Caco-2 (cell line): Measurements from ENCODE around the gene CXCR4. TPM values are rescaled to one million over a fixed set of nuclear protein-coding genes. Genes with fewer than 3 reads are reported as not detected.

Experiments used
- BruUV-seq: library from RNA; stranded (reverse); fragments of 400-500 nt; replicated peaks from 2 replicates; lab custom pipeline; 2021; lab: Mats Ljungman, UMichigan
- CTCF ChIA-PET: fragments of 300-600 bp; sonication (Branson Sonifier 250); formaldehyde crosslinking; loops from one replicate; lab custom pipeline; 2022; ENCODE audit warnings: antibody characterized with exemption; lab: Charles Lee
- POLR2A ChIA-PET: fragments of 300-600 bp; sonication (Branson Sonifier 250); formaldehyde crosslinking; loops from one replicate; lab custom pipeline; 2022; ENCODE audit warnings: antibody characterized with exemption; lab: Charles Lee
- DNase-seq, 2 experiments: peaks; one replicate each; pipeline versions ENCODE4 v3.0.0 to v3.0.0-alpha.2; 2020 to 2022
- H3K27me3 ChIP-seq: replicated peaks from 2 replicates; pipeline ENCODE4 v1.6.0; 2011; ENCODE audit warnings: low read length; ENCODE audit not compliant: control insufficient read depth, insufficient read depth
- H3K36me3 ChIP-seq: 2 replicates; pipeline ENCODE4 v1.5.1; 2011; ENCODE audit warnings: low read length; ENCODE audit not compliant: control insufficient read depth, insufficient read depth
- H3K4me1 ChIP-seq: fragments of 250-450 bp; sonication (Bioruptor Pico); 2 replicates; pipeline ENCODE4 v1.5.1; 2020; ENCODE audit warnings: mild to moderate bottlenecking
- H3K4me3 ChIP-seq: 2 replicates; pipeline ENCODE4 v1.5.1; 2011; ENCODE audit warnings: low read depth, mild to moderate bottlenecking, control low read depth, low read length
- H3K9me3 ChIP-seq: fragments of 250-450 bp; sonication (Bioruptor Pico); 2 replicates; pipeline ENCODE4 v1.5.1; 2020; ENCODE audit warnings: mild to moderate bottlenecking, moderate library complexity
- H3K27ac Mint-ChIP-seq: one replicate; pipeline ENCODE4 v1.8.0; 2022; ENCODE audit warnings: mixed read lengths; ENCODE audit not compliant: unreplicated experiment
- H3K27me3 Mint-ChIP-seq: one replicate; pipeline ENCODE4 v1.8.0; 2022; ENCODE audit warnings: mixed read lengths; ENCODE audit not compliant: insufficient read depth, unreplicated experiment
- H3K36me3 Mint-ChIP-seq: one replicate; pipeline ENCODE4 v1.8.0; 2022; ENCODE audit warnings: mild to moderate bottlenecking, mixed read lengths; ENCODE audit not compliant: insufficient read depth, unreplicated experiment
- H3K4me1 Mint-ChIP-seq: one replicate; pipeline ENCODE4 v1.8.0; 2022; ENCODE audit warnings: low read depth, mixed read lengths; ENCODE audit not compliant: unreplicated experiment
- H3K4me3 Mint-ChIP-seq: one replicate; pipeline ENCODE4 v1.8.0; 2022; ENCODE audit warnings: mild to moderate bottlenecking, moderate library complexity, mixed read lengths; ENCODE audit not compliant: unreplicated experiment
- H3K9me3 Mint-ChIP-seq: one replicate; pipeline ENCODE4 v1.8.0; 2022; ENCODE audit warnings: mixed read lengths; ENCODE audit not compliant: unreplicated experiment
- CTCF ChIP-seq, 2 experiments: fragments of 200-600 bp in 1 of 2; IDR thresholded peaks; 1 replicate in 1 of 2; 2 replicates in 1 of 2; pipeline versions ENCODE4 v1.5.1 to v1.8.0; 2011 to 2022; ENCODE audit warnings: antibody characterized with exemption in 1 of 2, control low read depth in 1 of 2, inconsistent platforms in 1 of 2, low read depth in 1 of 2, low read length in 1 of 2, mild to moderate bottlenecking in 1 of 2, moderate library complexity in 1 of 2; ENCODE audit not compliant: insufficient read depth in 1 of 2, severe bottlenecking in 1 of 2, unreplicated experiment in 1 of 2
- intact Hi-C: fragments of 100-400 bp; cut with micrococcal nuclease; formaldehyde crosslinking; loops from one replicate; pipeline ENCODE4 v1.10.0; 2022; ENCODE audit not compliant: unreplicated experiment
- total RNA-seq: library from RNA; stranded (reverse); gene quantifications from 2 replicates; pipeline ENCODE4 v1.2.3, GENCODE V29; 2022

The CXCR4 gene
- total RNA-seq, 1 experiment from 2014 or later, result 1.4 TPM

GRCh38 chr2:136132825-136133155 lies 14.8 kb upstream of the CXCR4 start:
- intact Hi-C loops, result no loop called here
- H3K27me3 ChIP-seq, result no peaks in the 10 kb centered on the region
- no TSS peak for BruUV-seq
- TF ChIP-seq CTCF (IDR thresholded peaks at IDR 0.05; ENCODE audit: insufficient read depth in 1 of 2, low read depth in 1 of 2, low read length in 1 of 2, severe bottlenecking in 1 of 2, unreplicated experiment in 1 of 2), result no peak
- DNase-seq, result no peak
- no peaks in the 10 kb centered on the region for H3K9me3 Mint-ChIP-seq
- no peaks in the 10 kb centered on the region for H3K4me1 ChIP-seq
- no peaks in the 10 kb centered on the region for H3K9me3 ChIP-seq
- no peaks in the 10 kb centered on the region for H3K36me3 ChIP-seq
- H3K4me3 ChIP-seq, result no peak overlapping the region
- H3K27ac Mint-ChIP-seq, result no peak overlapping the region
- ChIA-PET CTCF (no interaction called here), POLR2A (no interaction called here)
- no peaks in the 10 kb centered on the region for H3K36me3 Mint-ChIP-seq
- peaks cover 10% of the 10 kb centered on the region for H3K4me1 Mint-ChIP-seq
- no peaks in the 10 kb centered on the region for H3K27me3 Mint-ChIP-seq
- H3K4me3 Mint-ChIP-seq, result no peak overlapping the region

GRCh38 chr2:136131961-136132824 lies 14.2 kb upstream of the CXCR4 start:
- Mint-ChIP-seq H3K27me3 (no peaks in the 10 kb centered on the region), H3K4me3 (no peak overlapping the region), H3K9me3 (no peaks in the 10 kb centered on the region), H3K4me1 (peaks cover 10% of the 10 kb centered on the region), H3K36me3 (no peaks in the 10 kb centered on the region), H3K27ac (no peak overlapping the region)
- Histone ChIP-seq H3K27me3 (no peaks in the 10 kb centered on the region), H3K36me3 (no peaks in the 10 kb centered on the region), H3K9me3 (no peaks in the 10 kb centered on the region), H3K4me3 (no peak overlapping the region), H3K4me1 (no peaks in the 10 kb centered on the region)
- CTCF ChIA-PET, result no interaction called here
- no peak for DNase-seq
- intact Hi-C loops, result no loop called here
- no peak for TF ChIP-seq CTCF (IDR thresholded peaks at IDR 0.05; ENCODE audit: insufficient read depth in 1 of 2, low read depth in 1 of 2, low read length in 1 of 2, severe bottlenecking in 1 of 2, unreplicated experiment in 1 of 2)
- POLR2A ChIA-PET, result no interaction called here
- BruUV-seq, result no TSS peak

- intact Hi-C loops, result no loop called here
- H3K4me3 ChIP-seq, result no peak overlapping the region
- no peaks in the 10 kb centered on the region for H3K4me1 ChIP-seq
- peaks cover 10% of the 10 kb centered on the region for H3K4me1 Mint-ChIP-seq
- H3K36me3 ChIP-seq, result no peaks in the 10 kb centered on the region
- no peaks in the 10 kb centered on the region for H3K36me3 Mint-ChIP-seq
- no TSS peak for BruUV-seq
- DNase-seq, result no peak
- H3K9me3 Mint-ChIP-seq, result no peaks in the 10 kb centered on the region
- peaks cover 2% of the 10 kb centered on the region for H3K27me3 Mint-ChIP-seq
- H3K9me3 ChIP-seq, result no peaks in the 10 kb centered on the region
- no peak overlapping the region for H3K4me3 Mint-ChIP-seq
- H3K27me3 ChIP-seq, result no peaks in the 10 kb centered on the region
- CTCF ChIA-PET, result no interaction called here
- POLR2A ChIA-PET, result no interaction called here
- no peak for TF ChIP-seq CTCF (IDR thresholded peaks at IDR 0.05; ENCODE audit: insufficient read depth in 1 of 2, low read depth in 1 of 2, low read length in 1 of 2, severe bottlenecking in 1 of 2, unreplicated experiment in 1 of 2)
- no peak overlapping the region for H3K27ac Mint-ChIP-seq
Measured at GRCh38 chr2:136131484-136131960, 13.6 kb upstream of the CXCR4 start.
